ENCODE results near the gene LRTM2.

GRCh38 chr12:1797991-1798640, 22.2 kb upstream of the LRTM2 start:
- TF ChIP-seq CTCF (conservative IDR thresholded peaks at IDR 0.05 in 1 of 2, IDR thresholded peaks at IDR 0.05 in 1 of 2; ENCODE audit: extremely low read depth in 1 of 2, insufficient read depth in 1 of 2, low read depth in 1 of 2, low read length in 2 of 2) (no peak), EZH2 (IDR thresholded peaks at IDR 0.05; ENCODE audit: borderline replicate concordance, low read length) (no peak)

Measured in mammary epithelial cell (primary cell).